Skeletal muscle satellite cell (primary cell): ENCODE results near the gene ZFP64.
"Not testable (repeated sequence)": the region's sequence is repeated elsewhere in the genome, so short reads cannot be mapped to it uniquely, and the experiment has no call there.

Source experiments
- H3K27me3 ChIP-seq: 2 replicates; pipeline ENCODE4 v1.7.0; 2013; ENCODE audit warnings: low read length; ENCODE audit not compliant: control insufficient read depth, insufficient read depth
- H3K36me3 ChIP-seq: 2 replicates; pipeline ENCODE4 v1.7.0; 2013; ENCODE audit warnings: mild to moderate bottlenecking, control low read depth, low read length; ENCODE audit not compliant: insufficient read depth
- H3K4me1 ChIP-seq: 2 replicates; pipeline ENCODE4 v1.7.0; 2013; ENCODE audit warnings: low read length; ENCODE audit not compliant: control insufficient read depth, insufficient read depth
- H3K4me2 ChIP-seq: 2 replicates; pipeline ENCODE4 v1.7.0; 2013; ENCODE audit warnings: mild to moderate bottlenecking, low read length
- H3K4me3 ChIP-seq: 2 replicates; pipeline ENCODE4 v1.7.0; 2013; ENCODE audit warnings: low read length
- H3K9ac ChIP-seq: 2 replicates; pipeline ENCODE4 v1.7.0; 2013; ENCODE audit warnings: mild to moderate bottlenecking, low read depth, low read length, moderate library complexity
- H3K9me3 ChIP-seq: replicated peaks from 2 replicates; pipeline ENCODE4 v1.7.0; 2013; ENCODE audit warnings: mild to moderate bottlenecking, control low read depth, low read length

ZFP64 gene

DNA sequence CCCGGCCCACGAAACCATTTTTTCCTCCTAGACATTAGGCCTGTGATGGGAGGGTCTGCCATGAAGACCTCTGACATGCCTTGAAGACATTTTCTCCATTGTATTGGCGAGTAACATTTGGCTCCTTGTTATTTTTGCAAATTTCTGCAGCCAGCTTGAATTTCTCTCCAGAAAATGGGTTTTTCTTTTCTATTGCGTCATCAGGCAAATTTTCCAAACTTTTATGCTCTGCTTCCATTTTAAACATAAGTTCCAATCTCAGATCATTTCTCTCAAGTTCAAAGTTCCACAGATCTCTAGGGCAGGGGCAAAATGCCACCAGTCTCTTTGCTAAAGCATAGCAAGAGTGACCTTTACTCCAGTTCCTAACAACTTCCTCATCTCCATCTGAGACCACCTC is 29.8 kb upstream of the ZFP64 start:
- not testable (repeated sequence) for H3K4me3 ChIP-seq, H3K4me1 ChIP-seq, H3K9me3 ChIP-seq, H3K36me3 ChIP-seq, H3K9ac ChIP-seq, H3K4me2 ChIP-seq
- peaks cover 20% of the 10 kb centered on the region for H3K27me3 ChIP-seq

DNA sequence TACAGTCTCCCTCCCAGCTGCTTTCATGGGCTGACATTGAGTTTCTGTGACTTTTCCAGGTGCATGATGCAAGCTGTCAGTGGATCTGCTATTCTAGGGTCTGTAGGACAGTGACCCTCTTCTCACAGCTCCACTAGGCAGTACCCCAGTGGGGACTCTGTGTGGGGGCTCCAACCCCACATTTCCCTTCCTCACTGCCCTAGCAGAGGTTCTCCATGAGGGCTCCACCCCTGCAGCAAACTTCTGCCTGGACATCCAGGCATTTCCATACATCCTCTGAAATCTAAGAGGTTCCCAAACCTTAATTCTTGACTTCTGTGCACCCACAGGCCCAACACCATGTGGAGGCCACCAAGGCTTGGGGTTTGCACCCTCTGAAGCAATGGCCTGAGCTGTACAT is 29.3 kb upstream of the ZFP64 start:
- not testable (repeated sequence) for H3K36me3 ChIP-seq, H3K4me2 ChIP-seq, H3K4me3 ChIP-seq, H3K4me1 ChIP-seq, H3K9ac ChIP-seq, H3K9me3 ChIP-seq
- H3K27me3 ChIP-seq = peaks cover 15% of the 10 kb centered on the region

DNA sequence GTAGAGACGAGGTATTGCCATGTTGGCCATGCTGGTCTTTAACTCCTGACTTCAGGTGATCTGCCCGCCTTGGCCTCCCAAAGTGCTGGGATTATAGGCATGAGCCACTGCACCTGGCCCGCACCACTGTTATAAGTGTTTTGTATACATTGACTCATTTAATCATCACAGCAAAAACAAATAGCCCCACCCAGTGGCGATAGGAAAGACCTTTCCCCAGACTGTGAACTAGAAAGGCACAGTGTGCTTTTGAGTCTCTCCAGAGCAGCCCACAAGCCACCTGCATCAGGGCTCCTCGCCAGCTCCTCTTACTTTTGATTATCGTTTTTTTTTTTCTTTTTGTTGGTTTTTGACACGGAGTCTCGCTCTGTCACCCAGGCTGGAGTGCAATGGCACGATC is 27.9 kb upstream of the ZFP64 start:
- Histone ChIP-seq H3K4me1 (no peaks in the 10 kb centered on the region), H3K4me2 (no peak overlapping the region), H3K9me3 (no peaks in the 10 kb centered on the region), H3K4me3 (no peak overlapping the region), H3K36me3 (no peaks in the 10 kb centered on the region), H3K27me3 (peaks cover 11% of the 10 kb centered on the region), H3K9ac (no peak overlapping the region)

DNA sequence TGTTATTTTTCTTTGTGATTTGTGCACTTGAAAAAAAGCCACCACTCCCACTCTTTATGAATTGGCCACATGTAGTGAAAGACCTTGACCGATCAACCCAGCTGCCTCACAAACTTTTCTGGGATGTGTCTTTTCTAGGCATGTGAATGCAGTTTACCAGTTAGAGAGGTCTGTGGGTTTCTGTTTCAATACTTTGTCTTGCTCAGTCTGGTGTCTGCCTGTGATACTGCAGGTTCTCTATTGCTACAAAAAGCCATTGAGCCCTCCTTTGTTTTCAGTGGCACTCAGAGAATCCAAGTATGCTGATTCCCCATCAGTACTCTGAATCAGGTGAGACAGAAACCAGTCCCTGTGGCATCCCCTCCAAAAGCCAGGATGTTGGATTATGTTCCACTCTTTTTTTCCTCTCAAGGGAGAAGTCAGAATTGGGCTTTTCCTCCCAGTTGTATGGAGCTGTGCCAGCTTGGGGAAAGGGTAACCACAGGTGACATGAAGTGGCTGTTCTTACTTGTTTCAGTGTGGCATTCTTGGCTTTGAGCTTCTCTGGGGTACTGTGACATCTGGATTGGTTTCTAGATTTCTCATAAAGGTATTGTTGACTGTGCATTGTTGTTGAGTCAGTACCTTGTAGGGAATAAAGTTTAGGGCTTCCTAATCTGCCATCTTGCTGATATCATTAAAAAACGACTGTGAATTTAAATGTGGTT is 26.3 kb upstream of the ZFP64 start:
- Histone ChIP-seq H3K9me3 (no peaks in the 10 kb centered on the region), H3K4me2 (no peak overlapping the region), H3K27me3 (peaks cover 7% of the 10 kb centered on the region), H3K9ac (no peak overlapping the region), H3K4me3 (no peak overlapping the region), H3K36me3 (no peaks in the 10 kb centered on the region), H3K4me1 (no peaks in the 10 kb centered on the region)

DNA sequence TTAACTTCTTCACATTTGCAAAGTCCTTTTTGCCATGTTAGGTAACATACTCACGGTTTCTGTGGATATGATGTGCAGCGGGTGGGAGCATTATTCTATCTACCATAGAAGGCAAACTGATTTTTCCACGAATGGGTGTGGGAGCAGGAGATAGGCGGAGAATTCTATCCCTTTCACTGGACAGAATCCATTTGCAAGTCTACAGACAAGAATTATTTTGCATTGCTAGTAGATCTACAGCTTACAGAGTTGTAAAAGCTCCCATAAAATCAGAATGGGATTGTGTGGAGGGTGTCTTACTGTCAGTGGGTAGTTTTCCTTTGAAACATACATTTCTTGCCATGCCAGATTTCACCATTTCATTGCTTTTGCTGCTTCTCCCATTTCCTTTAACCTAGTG is 22.4 kb upstream of the ZFP64 start:
- Histone ChIP-seq H3K4me3 (no peak overlapping the region), H3K9ac (no peak overlapping the region), H3K36me3 (no peaks in the 10 kb centered on the region), H3K4me2 (no peak overlapping the region), H3K4me1 (no peaks in the 10 kb centered on the region), H3K9me3 (no peaks in the 10 kb centered on the region), H3K27me3 (peaks cover 11% of the 10 kb centered on the region)

DNA sequence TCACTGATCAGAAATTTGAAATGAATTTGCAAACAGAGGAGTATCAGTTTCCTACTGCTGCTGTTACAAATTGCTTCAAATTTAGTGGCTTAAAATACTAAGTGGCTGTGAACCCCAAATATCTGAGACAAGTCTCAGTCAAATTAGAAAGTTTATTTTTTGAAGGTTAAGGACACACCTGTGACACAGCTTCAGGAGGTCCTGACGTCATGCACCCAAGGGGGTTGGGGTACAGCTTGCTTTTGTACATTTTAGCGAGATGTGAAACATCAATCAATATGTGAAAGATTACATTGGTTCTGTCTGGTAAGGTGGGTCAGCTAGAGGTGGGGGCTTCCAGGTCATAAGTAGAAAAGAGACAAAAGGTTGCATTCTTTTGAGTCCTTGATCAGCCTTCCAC is 21.4 kb upstream of the ZFP64 start:
- Histone ChIP-seq H3K9ac (no peak overlapping the region), H3K4me1 (no peaks in the 10 kb centered on the region), H3K4me3 (no peak overlapping the region), H3K4me2 (no peak overlapping the region), H3K9me3 (no peaks in the 10 kb centered on the region), H3K27me3 (peaks cover 19% of the 10 kb centered on the region), H3K36me3 (no peaks in the 10 kb centered on the region)

DNA sequence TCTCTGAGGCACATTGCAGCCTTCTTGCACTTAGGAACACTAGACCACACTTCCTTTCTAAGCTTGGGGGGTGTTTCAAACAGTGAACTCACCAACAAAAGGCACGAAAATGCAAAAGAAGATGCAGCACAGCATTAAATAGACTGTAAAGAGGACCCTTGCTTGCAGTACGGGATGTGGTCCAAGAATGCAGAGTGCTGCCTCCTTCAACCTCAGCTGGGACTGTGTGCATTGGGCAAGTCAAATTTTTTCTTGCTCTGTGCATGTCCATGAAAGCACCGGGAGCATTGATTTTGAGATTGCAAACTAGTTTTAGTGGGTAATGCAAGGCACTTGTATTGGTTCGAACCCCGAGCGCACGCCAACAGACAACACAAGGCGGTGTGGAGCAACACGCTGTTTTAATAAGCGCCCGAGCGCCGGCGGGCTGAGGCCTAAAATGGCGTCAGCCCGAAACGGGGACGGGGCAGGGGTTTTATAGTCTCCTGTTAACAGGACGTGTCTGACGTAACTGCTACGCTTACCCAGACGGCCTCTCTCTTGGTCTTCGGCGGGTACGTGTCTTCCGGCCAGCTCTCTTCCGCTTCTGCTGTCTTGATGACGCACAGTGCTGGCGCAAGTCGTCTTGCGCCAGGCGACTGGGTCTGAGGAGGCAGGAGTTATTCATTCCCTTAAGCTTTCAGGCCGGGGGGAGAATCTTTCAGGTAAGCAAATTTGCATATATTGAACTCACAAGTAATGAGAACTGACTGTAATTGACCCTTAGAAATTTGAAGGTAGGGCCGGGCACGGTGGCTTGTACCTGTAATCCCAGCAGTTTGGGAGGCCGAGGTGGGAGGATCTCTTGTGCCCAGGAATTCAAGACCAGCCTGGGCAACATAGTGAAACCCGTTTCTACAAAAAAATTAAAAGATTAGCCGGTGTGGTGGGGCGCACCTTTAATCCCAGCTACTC is 18.7 kb upstream of the ZFP64 start:
- no peak overlapping the region for H3K4me2 ChIP-seq
- H3K36me3 ChIP-seq = no peaks in the 10 kb centered on the region
- H3K4me3 ChIP-seq = no peak overlapping the region
- no peak overlapping the region for H3K9ac ChIP-seq
- H3K4me1 ChIP-seq = no peaks in the 10 kb centered on the region
- H3K9me3 ChIP-seq = no peaks in the 10 kb centered on the region
- peaks cover 26% of the 10 kb centered on the region for H3K27me3 ChIP-seq

DNA sequence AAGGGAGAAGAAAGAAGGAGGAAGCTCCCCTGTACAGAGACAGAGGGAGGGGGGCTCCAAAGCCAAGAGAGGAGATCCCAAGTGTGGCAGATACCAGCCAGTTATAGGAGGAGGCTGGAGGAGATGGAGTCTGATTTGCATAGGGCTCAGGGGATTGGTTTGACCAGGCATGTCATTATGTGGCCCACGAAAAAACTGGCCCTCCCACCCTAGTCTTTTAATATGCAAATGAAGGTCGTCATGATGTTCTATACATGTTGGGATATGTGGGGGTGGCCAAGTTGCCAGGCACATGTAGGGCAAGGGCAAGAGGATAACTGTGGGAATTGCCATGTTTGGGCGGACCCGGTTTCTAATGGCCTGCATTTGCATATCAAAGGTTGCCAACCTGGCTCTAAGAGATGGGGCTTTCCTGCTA is 17.6 kb upstream of the ZFP64 start:
- no peaks in the 10 kb centered on the region for H3K4me1 ChIP-seq
- H3K4me3 ChIP-seq = no peak overlapping the region
- H3K4me2 ChIP-seq = no peak overlapping the region
- H3K27me3 ChIP-seq = peaks cover 24% of the 10 kb centered on the region
- no peak overlapping the region for H3K9ac ChIP-seq
- no peaks in the 10 kb centered on the region for H3K9me3 ChIP-seq
- no peaks in the 10 kb centered on the region for H3K36me3 ChIP-seq

DNA sequence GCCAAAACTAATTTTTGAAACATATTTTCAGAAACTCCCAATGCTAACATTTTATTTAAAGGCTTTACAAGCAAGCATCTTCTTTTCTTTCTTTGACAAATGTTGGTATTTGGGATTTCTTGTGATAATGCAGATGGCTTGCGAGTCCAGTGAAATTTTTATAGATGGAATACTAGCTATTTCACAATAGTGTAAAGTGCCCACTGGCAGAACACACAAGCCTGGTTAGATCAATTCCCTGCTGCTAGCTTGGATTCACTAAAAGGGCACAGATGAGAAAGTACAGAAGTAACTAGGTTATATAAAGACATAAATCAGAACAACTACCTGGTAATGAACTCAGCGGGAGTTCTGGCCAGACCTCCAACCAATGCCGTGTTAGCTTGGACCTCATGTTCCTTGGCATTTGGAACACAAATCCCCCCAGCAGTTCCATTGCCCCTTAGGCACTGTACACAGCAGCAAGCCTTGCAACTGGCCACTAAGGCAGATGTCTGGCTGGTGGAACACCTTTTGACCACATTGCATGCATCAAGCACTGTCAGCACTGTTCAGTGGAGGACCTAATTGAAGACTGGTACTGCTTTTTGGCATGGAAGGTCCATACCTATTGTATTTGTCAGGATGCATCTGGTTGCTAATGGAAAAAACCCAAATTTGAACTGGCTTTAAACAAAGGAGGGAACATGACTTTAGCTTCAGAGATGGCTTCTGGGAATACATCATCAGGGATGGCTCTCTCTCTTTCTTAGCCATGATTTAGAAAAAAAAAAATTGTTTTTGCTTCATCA is 15.6 kb upstream of the ZFP64 start:
- no peak overlapping the region for H3K4me3 ChIP-seq
- H3K9ac ChIP-seq = no peak overlapping the region
- peaks cover 18% of the 10 kb centered on the region for H3K27me3 ChIP-seq
- no peaks in the 10 kb centered on the region for H3K9me3 ChIP-seq
- H3K4me2 ChIP-seq = no peak overlapping the region
- no peaks in the 10 kb centered on the region for H3K36me3 ChIP-seq
- H3K4me1 ChIP-seq = no peaks in the 10 kb centered on the region

DNA sequence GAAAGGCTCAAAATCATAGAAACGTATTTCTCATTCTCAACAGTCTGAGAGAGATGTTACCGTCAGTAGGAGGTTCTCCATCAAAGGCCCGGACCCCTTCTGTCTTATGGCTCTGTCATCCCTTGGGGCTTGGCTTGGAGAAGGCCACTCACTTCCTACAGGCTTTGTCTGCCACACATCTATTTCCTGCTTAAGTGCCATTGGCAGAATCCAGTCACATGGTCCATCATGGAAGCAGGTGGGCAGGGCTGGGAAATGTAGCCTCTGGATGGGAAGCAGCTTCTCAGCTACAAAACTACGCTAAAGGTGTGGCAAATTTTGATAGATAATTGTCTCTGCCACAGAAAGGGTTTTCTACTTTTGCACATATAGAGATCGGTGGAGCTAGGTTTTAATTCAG is 12.6 kb upstream of the ZFP64 start:
- Histone ChIP-seq H3K27me3 (peaks cover 25% of the 10 kb centered on the region), H3K4me2 (no peak overlapping the region), H3K9ac (no peak overlapping the region), H3K4me1 (no peaks in the 10 kb centered on the region), H3K4me3 (no peak overlapping the region), H3K9me3 (no peaks in the 10 kb centered on the region), H3K36me3 (no peaks in the 10 kb centered on the region)

DNA sequence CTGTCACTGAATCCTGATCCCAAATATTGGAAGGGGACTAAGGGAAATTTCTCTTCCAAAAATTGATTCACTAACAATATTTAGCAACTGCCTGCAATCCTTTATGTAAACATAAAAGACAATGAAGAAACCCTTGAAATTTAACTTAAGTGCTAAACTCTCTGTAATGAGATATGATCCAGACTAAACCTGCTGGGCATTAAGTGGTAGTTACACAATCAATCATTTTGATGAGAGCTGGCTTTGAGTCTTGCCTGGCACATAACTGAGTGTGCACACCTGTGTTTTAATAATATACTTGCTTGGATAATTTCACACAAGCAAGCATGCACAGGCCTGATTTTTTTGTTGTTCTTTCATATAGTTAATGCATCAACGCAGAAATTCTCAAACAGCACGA is 9.8 kb upstream of the ZFP64 start:
- Histone ChIP-seq H3K4me3 (no peak overlapping the region), H3K4me2 (no peak overlapping the region), H3K4me1 (no peaks in the 10 kb centered on the region), H3K36me3 (no peaks in the 10 kb centered on the region), H3K9ac (no peak overlapping the region), H3K9me3 (no peaks in the 10 kb centered on the region), H3K27me3 (peaks cover 9% of the 10 kb centered on the region)
